Epithelial cell of proximal tubule (primary cell): ENCODE results near the gene RAB40C. TPM values are rescaled to one million over a fixed set of nuclear protein-coding genes. Genes with fewer than 3 reads are reported as not detected.

ENCODE experiments used
- DNase-seq: peaks from one replicate; pipeline ENCODE4 v3.0.0-alpha.2; 2011; ENCODE audit warnings: low read depth
- H3K4me3 ChIP-seq: 2 replicates; pipeline ENCODE4 v1.5.1; 2011; ENCODE audit warnings: low read depth, mild to moderate bottlenecking, low read length
- total RNA-seq: library from RNA; depleted of rRNA; stranded (reverse); fragments of >200 nt; gene quantifications from 2 replicates; pipeline ENCODE4 v1.2.3, GENCODE V29; 2015
- TF ChIP-seq, protein P1 (sequence below): conservative IDR thresholded peaks from 2 replicates; pipeline ENCODE4 v1.5.1; 2012; ENCODE audit warnings: low read depth, mild to moderate bottlenecking, low read length

RAB40C gene
- total RNA-seq, 1 donor from 2014 or later: 9.9 TPM

DNA sequence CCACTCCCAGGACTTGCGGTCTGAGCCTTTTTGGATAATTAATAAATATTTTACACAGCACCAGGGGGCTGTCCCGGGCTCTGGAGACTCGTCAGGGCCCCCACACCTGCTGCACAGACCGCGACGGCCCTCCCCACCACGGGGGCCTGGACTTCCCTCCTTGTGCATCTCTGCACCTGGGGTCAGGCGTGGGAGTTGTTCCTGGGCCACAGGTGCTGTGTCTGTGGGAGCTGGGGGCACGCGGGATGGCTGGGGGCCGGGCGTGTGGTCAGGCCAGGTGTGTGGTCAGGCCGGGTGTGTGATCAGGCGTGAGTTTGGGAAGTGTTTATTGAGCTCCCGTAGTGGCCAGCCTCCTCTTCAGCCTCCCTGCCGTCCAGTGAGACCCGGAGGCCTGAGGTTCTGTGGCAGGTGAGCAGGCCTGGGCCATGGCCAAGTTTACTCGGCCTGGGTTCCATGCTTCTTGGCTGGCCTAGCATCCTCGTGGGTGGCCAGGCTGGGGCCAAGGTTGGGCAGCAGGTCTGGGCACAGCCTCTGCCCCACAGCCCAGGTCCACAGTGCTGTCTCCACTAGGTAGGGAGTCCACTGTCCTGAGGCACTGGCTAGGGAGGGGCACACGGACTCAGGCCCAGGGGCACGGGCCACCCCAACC, 88.5 kb downstream of the RAB40C start:
- no peak for DNase-seq
- TF ChIP-seq, protein P1, sequence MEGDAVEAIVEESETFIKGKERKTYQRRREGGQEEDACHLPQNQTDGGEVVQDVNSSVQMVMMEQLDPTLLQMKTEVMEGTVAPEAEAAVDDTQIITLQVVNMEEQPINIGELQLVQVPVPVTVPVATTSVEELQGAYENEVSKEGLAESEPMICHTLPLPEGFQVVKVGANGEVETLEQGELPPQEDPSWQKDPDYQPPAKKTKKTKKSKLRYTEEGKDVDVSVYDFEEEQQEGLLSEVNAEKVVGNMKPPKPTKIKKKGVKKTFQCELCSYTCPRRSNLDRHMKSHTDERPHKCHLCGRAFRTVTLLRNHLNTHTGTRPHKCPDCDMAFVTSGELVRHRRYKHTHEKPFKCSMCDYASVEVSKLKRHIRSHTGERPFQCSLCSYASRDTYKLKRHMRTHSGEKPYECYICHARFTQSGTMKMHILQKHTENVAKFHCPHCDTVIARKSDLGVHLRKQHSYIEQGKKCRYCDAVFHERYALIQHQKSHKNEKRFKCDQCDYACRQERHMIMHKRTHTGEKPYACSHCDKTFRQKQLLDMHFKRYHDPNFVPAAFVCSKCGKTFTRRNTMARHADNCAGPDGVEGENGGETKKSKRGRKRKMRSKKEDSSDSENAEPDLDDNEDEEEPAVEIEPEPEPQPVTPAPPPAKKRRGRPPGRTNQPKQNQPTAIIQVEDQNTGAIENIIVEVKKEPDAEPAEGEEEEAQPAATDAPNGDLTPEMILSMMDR: no peak
- H3K4me3 ChIP-seq: no peak overlapping the region

Other genes with a start within 250 kb of the RAB40C start
- 33.9 and 36.0 TPM in 2 replicates for gene AXIN1, start 237.3 kb upstream of the RAB40C start, total RNA-seq
- gene MRPL28, start 219.5 kb upstream of the RAB40C start, total RNA-seq: 188 and 253 TPM in 2 replicates
- gene PGAP6, start 208.1 kb upstream of the RAB40C start, total RNA-seq: 69.3 and 87.2 TPM in 2 replicates
- 82.3 and 93.2 TPM in 2 replicates for gene NME4, start 192.9 kb upstream of the RAB40C start, total RNA-seq
- 12.9 and 20.8 TPM in 2 replicates for gene DECR2, start 188.2 kb upstream of the RAB40C start, total RNA-seq
- gene RAB11FIP3, start 164.4 kb upstream of the RAB40C start, total RNA-seq: 26.6 and 29.1 TPM in 2 replicates
- gene CAPN15, start 62.4 kb upstream of the RAB40C start, total RNA-seq: 54.4 and 75.1 TPM in 2 replicates
- gene PRR35, start 29.7 kb upstream of the RAB40C start, total RNA-seq: not detected in 2 replicates
- gene NHLRC4, start 23.1 kb upstream of the RAB40C start, total RNA-seq: 0.35 and 0.51 TPM in 2 replicates
- 45.3 and 60.9 TPM in 2 replicates for gene PIGQ, start 20.1 kb upstream of the RAB40C start, total RNA-seq
- gene WFIKKN1, start 40.9 kb downstream of the RAB40C start, total RNA-seq: 0.07 TPM in 1 of 2 replicates, not detected in the other
- gene METTL26, start 46.2 kb downstream of the RAB40C start, total RNA-seq: 206 and 224 TPM in 2 replicates
- 58.2 and 70.3 TPM in 2 replicates for gene MCRIP2, start 51.8 kb downstream of the RAB40C start, total RNA-seq
- gene WDR90, start 59.3 kb downstream of the RAB40C start, total RNA-seq: 22.0 and 45.6 TPM in 2 replicates
- gene RHOT2, start 78.1 kb downstream of the RAB40C start, total RNA-seq: 73.8 and 85.8 TPM in 2 replicates
- gene RHBDL1, start 85.6 kb downstream of the RAB40C start, total RNA-seq: 0.43 and 1.2 TPM in 2 replicates
- gene STUB1, start 90.3 kb downstream of the RAB40C start, total RNA-seq: 158 and 202 TPM in 2 replicates
- gene JMJD8, start 94.3 kb downstream of the RAB40C start, total RNA-seq: 65.6 and 98.0 TPM in 2 replicates
- gene WDR24, start 100.3 kb downstream of the RAB40C start, total RNA-seq: 10.1 and 16.3 TPM in 2 replicates
- gene FBXL16, start 115.7 kb downstream of the RAB40C start, total RNA-seq: 0.07 and 0.46 TPM in 2 replicates
- gene METRN, start 125.1 kb downstream of the RAB40C start, total RNA-seq: 154 and 183 TPM in 2 replicates
- 86.5 and 111 TPM in 2 replicates for gene ANTKMT, start 131.1 kb downstream of the RAB40C start, total RNA-seq
- gene CCDC78, start 136.4 kb downstream of the RAB40C start, total RNA-seq: 1.9 and 4.9 TPM in 2 replicates
- 15.5 and 16.3 TPM in 2 replicates for gene HAGHL, start 137.0 kb downstream of the RAB40C start, total RNA-seq
- 19.3 and 31.4 TPM in 2 replicates for gene CIAO3, start 150.9 kb downstream of the RAB40C start, total RNA-seq
- gene MSLN, start 170.7 kb downstream of the RAB40C start, total RNA-seq: 8.2 and 29.7 TPM in 2 replicates
- gene RPUSD1, start 198.3 kb downstream of the RAB40C start, total RNA-seq: 31.0 and 82.5 TPM in 2 replicates
- 41.0 and 49.7 TPM in 2 replicates for gene CHTF18, start 198.6 kb downstream of the RAB40C start, total RNA-seq
- gene GNG13, start 210.7 kb downstream of the RAB40C start, total RNA-seq: not detected in 2 replicates